Keratinocyte (primary cell): Measurements from ENCODE around the gene PYROXD2. TPM values are rescaled to one million over a fixed set of nuclear protein-coding genes. Genes with fewer than 3 reads are reported as not detected.

Source experiments
- DNase-seq: peaks from one replicate; pipeline ENCODE4 v3.0.0-alpha.2; 2011; ENCODE audit warnings: low read depth, missing footprints, low spot score
- FAIRE-seq: peaks from 2 replicates; lab custom pipeline; 2011; peaks lifted over from hg19 to GRCh38; lab: Jason Lieb, UNC
- H2AFZ ChIP-seq: 2 replicates; pipeline ENCODE4 v1.6.0; 2012; ENCODE audit warnings: low read length, control low read depth, inconsistent platforms; ENCODE audit not compliant: control insufficient read depth
- H3K27ac ChIP-seq: 2 replicates; pipeline ENCODE4 v1.5.1; 2011; ENCODE audit warnings: low read length; ENCODE audit not compliant: control insufficient read depth, insufficient read depth
- H3K27me3 ChIP-seq: 3 replicates; pipeline ENCODE4 v1.6.0; 2011; ENCODE audit warnings: low read length; ENCODE audit not compliant: control insufficient read depth, insufficient read depth; ENCODE audit errors: extremely low read depth
- H3K36me3 ChIP-seq, 2 experiments: 2 replicates in 1 of 2; 3 replicates in 1 of 2; pipeline ENCODE4 v1.5.1; 2011; ENCODE audit warnings: low read length in 2 of 2, mild to moderate bottlenecking in 1 of 2; ENCODE audit not compliant: control insufficient read depth in 2 of 2, insufficient read depth in 2 of 2; ENCODE audit errors: extremely low read depth in 1 of 2
- H3K4me1 ChIP-seq: 3 replicates; pipeline ENCODE4 v1.5.1; 2011; ENCODE audit warnings: low read length; ENCODE audit not compliant: control insufficient read depth, insufficient read depth; ENCODE audit errors: extremely low read depth
- H3K4me2 ChIP-seq: 3 replicates; pipeline ENCODE4 v1.6.0; 2011; ENCODE audit warnings: low read depth, low read length; ENCODE audit not compliant: control insufficient read depth, insufficient read depth; ENCODE audit errors: extremely low read depth
- H3K4me3 ChIP-seq, 3 experiments: fragments of 200-600 bp in 1 of 3; sonication (generic) in 1 of 3; 2 replicates in 2 of 3; 3 replicates in 1 of 3; pipeline ENCODE4 v1.5.1; 2011 to 2016; ENCODE audit warnings: low read length in 3 of 3, mild to moderate bottlenecking in 3 of 3, control low read depth in 2 of 3, inconsistent platforms in 1 of 3, low read depth in 1 of 3, mixed read lengths in 1 of 3, mixed run types in 1 of 3, moderate library complexity in 1 of 3; ENCODE audit not compliant: control insufficient read depth in 2 of 3, insufficient read depth in 2 of 3; ENCODE audit errors: extremely low read depth in 1 of 3
- H3K79me2 ChIP-seq: 2 replicates; pipeline ENCODE4 v1.6.0; 2012; ENCODE audit warnings: low read length; ENCODE audit not compliant: control insufficient read depth, insufficient read depth
- H3K9ac ChIP-seq: 3 replicates; pipeline ENCODE4 v1.6.0; 2011; ENCODE audit warnings: low read length; ENCODE audit not compliant: control insufficient read depth, insufficient read depth; ENCODE audit errors: extremely low read depth
- H3K9me1 ChIP-seq: 3 replicates; pipeline ENCODE4 v1.6.0; 2011; ENCODE audit warnings: low read length; ENCODE audit not compliant: control insufficient read depth, insufficient read depth; ENCODE audit errors: extremely low read depth
- H3K9me3 ChIP-seq: 2 replicates; pipeline ENCODE4 v1.5.1; 2012; ENCODE audit warnings: low read depth, low read length; ENCODE audit not compliant: control insufficient read depth
- H4K20me1 ChIP-seq: 3 replicates; pipeline ENCODE4 v1.6.0; 2011; ENCODE audit warnings: low read length; ENCODE audit not compliant: control insufficient read depth, insufficient read depth; ENCODE audit errors: extremely low read depth
- EZH2 ChIP-seq: IDR thresholded peaks from one replicate; pipeline ENCODE4 v1.6.1; 2012; ENCODE audit warnings: inconsistent platforms, mild to moderate bottlenecking, low read length, moderate library complexity
- dilution Hi-C: fragments of 300-500 bp; cut with MboI; formaldehyde crosslinking; loops from one replicate; pipeline ENCODE4 v1.7.0; 2020; ENCODE audit warnings: low sequenced_read_pairs; ENCODE audit not compliant: extremely low pct_ligation_motif_present
- polyA plus RNA-seq, 5 experiments: library from polyadenylated mRNA; depleted of rRNA in 3 of 5; stranded (reverse) in 3 of 5; stranded (forward) in 1 of 5; unstranded in 1 of 5; fragments of >200 nt; gene quantifications; 1 replicate in 1 of 5; 2 replicates in 3 of 5; 3 replicates in 1 of 5; pipeline versions ENCODE4 v1.2.1 to v1.2.3, GENCODE V29; 2011 to 2012; ENCODE audit warnings: missing spikeins in 2 of 5, low read depth in 1 of 5, low replicate concordance in 1 of 5
- TF ChIP-seq, protein P1 (sequence below), 3 experiments: IDR thresholded peaks in 1 of 3; conservative IDR thresholded peaks in 1 of 3; optimal IDR thresholded peaks in 1 of 3; 2 replicates in 2 of 3; 3 replicates in 1 of 3; pipeline versions ENCODE3 to v1.5.1; 2011; ENCODE audit warnings: low read length in 3 of 3, mild to moderate bottlenecking in 3 of 3, moderate library complexity in 2 of 3, control low read depth in 1 of 3, inconsistent platforms in 1 of 3; ENCODE audit not compliant: insufficient read depth in 2 of 3; ENCODE audit errors: extremely low read depth in 1 of 3

Gene PYROXD2
- polyA plus RNA-seq, 1 donor (not counting 4 experiments of a cell fraction or from before 2014, with no cell fraction given): 4.4 TPM

DNA sequence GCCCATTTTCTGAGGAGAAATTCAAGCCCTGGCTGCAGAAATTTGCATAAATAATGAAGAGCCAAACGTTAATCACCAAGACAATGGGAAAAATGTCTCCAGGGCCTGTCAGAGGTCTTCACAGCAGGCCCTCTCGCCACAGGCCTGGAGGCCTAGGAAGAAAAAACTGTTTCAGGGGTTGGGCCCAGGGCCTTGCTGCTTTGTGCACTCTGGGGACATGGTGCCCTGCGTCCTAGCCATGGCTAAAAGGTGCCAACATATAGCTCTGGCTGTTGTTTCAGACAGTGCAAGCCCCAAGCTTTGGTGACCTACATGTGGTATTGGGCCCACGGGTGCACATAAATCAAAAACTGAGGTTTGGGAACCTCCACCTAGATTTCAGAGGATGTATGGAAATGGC is 23.7 kb upstream of the PYROXD2 start:
- H3K36me3 ChIP-seq: peaks cover 21 to 26% of the 10 kb centered on the region in 2 experiments
- FAIRE-seq: no peak
- H3K4me3 ChIP-seq: no peak overlapping the region

GRCh38 chr10:98436704-98437103 is 21.7 kb upstream of the PYROXD2 start:
- Histone ChIP-seq H3K9me3 (no peaks in the 10 kb centered on the region), H3K27me3 (no peaks in the 10 kb centered on the region), H2AFZ (no peak overlapping the region), H3K4me2 (no peak overlapping the region), H3K9ac (no peak overlapping the region), H3K27ac (no peak overlapping the region), H3K9me1 (no peaks in the 10 kb centered on the region), H3K79me2 (no peaks in the 10 kb centered on the region), H3K36me3 (peaks cover 11 to 22% of the 10 kb centered on the region in 2 experiments), H3K4me1 (no peaks in the 10 kb centered on the region), H3K4me3 (no peak overlapping the region), H4K20me1 (no peaks in the 10 kb centered on the region)
- DNase-seq (no peak), FAIRE-seq (no peak)
- TF ChIP-seq, protein P1, sequence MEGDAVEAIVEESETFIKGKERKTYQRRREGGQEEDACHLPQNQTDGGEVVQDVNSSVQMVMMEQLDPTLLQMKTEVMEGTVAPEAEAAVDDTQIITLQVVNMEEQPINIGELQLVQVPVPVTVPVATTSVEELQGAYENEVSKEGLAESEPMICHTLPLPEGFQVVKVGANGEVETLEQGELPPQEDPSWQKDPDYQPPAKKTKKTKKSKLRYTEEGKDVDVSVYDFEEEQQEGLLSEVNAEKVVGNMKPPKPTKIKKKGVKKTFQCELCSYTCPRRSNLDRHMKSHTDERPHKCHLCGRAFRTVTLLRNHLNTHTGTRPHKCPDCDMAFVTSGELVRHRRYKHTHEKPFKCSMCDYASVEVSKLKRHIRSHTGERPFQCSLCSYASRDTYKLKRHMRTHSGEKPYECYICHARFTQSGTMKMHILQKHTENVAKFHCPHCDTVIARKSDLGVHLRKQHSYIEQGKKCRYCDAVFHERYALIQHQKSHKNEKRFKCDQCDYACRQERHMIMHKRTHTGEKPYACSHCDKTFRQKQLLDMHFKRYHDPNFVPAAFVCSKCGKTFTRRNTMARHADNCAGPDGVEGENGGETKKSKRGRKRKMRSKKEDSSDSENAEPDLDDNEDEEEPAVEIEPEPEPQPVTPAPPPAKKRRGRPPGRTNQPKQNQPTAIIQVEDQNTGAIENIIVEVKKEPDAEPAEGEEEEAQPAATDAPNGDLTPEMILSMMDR (optimal IDR thresholded peaks at IDR 0.05 in 1 of 3, IDR thresholded peaks at IDR 0.05 in 1 of 3, conservative IDR thresholded peaks at IDR 0.05 in 1 of 3; ENCODE audit: extremely low read depth in 1 of 3, insufficient read depth in 2 of 3, low read length in 3 of 3): no peak
- TF ChIP-seq EZH2: no peak
- dilution Hi-C loops: no loop called here

More for the DNA sequence above, 23.7 kb upstream of the PYROXD2 start:
- Histone ChIP-seq H3K4me2 (no peak overlapping the region), H4K20me1 (no peaks in the 10 kb centered on the region), H3K27me3 (no peaks in the 10 kb centered on the region), H2AFZ (no peak overlapping the region), H3K9me3 (no peaks in the 10 kb centered on the region), H3K9ac (no peak overlapping the region), H3K4me1 (no peaks in the 10 kb centered on the region), H3K27ac (no peak overlapping the region), H3K79me2 (peaks cover 4% of the 10 kb centered on the region), H3K9me1 (no peaks in the 10 kb centered on the region)
- dilution Hi-C loops: no loop called here
- TF ChIP-seq, protein P1 (optimal IDR thresholded peaks at IDR 0.05 in 1 of 3, IDR thresholded peaks at IDR 0.05 in 1 of 3, conservative IDR thresholded peaks at IDR 0.05 in 1 of 3; ENCODE audit: extremely low read depth in 1 of 3, insufficient read depth in 2 of 3, low read length in 3 of 3): no peak
- TF ChIP-seq EZH2: no peak
- no peak for DNase-seq
